ENCODE measurements around the gene IL1RAPL1.

The IL1RAPL1 gene

DNA sequence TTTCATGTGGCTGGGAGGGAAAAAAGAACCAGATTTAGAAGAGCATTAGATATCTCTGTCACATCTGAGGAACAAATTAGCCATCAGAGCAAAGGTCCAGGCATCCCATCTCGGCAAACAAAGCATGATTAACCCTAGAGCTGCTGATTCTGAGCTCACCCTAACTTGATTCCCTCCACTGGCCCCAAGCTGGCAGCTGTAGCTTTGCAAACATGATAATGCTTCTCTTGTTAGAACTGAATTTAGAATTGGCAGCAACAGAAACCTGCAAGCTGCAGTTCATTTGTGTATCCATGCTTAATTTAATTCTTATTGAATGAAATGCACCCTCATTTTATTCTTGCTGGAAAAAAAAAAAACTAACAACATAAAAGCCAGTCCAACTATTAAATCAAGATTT lies 289.2 kb downstream of the IL1RAPL1 start:
- TF ChIP-seq, protein P1, sequence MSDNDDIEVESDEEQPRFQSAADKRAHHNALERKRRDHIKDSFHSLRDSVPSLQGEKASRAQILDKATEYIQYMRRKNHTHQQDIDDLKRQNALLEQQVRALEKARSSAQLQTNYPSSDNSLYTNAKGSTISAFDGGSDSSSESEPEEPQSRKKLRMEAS (IDR thresholded peaks at IDR 0.05; ENCODE audit: low read depth, low read length) = no peak
- TF ChIP-seq MYC (IDR thresholded peaks at IDR 0.05; ENCODE audit: low read depth, low read length) (no peak), POLR2A (IDR thresholded peaks at IDR 0.05; ENCODE audit: extremely low read depth, insufficient read length) (no peak)
- TF ChIP-seq, protein P2, sequence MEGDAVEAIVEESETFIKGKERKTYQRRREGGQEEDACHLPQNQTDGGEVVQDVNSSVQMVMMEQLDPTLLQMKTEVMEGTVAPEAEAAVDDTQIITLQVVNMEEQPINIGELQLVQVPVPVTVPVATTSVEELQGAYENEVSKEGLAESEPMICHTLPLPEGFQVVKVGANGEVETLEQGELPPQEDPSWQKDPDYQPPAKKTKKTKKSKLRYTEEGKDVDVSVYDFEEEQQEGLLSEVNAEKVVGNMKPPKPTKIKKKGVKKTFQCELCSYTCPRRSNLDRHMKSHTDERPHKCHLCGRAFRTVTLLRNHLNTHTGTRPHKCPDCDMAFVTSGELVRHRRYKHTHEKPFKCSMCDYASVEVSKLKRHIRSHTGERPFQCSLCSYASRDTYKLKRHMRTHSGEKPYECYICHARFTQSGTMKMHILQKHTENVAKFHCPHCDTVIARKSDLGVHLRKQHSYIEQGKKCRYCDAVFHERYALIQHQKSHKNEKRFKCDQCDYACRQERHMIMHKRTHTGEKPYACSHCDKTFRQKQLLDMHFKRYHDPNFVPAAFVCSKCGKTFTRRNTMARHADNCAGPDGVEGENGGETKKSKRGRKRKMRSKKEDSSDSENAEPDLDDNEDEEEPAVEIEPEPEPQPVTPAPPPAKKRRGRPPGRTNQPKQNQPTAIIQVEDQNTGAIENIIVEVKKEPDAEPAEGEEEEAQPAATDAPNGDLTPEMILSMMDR (IDR thresholded peaks at IDR 0.05; ENCODE audit: low read depth, low read length) = no peak
- H3K4me3 ChIP-seq (ENCODE audit: low read depth, low read length) = no peak overlapping the region
- no peak for DNase-seq (ENCODE audit: low read depth)

DNA sequence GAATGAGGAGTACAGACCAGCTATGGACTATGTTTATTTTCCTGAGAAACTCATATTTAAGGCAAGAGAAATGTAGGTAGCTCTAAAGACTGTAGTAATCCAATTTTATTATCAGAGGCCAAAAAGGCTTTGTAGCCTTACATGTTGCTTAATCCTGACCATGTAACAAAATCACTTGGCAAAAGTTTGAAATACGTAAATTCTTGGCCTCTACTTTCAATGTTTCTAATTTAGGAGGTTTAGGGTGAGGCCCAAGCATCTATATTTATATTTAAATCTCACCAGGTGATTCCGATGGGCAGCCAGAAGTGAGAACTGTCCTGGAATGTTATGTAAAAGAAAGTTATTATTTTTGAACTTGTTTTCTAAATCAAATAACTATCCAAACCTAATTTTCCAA lies 289.7 kb downstream of the IL1RAPL1 start:
- DNase-seq (ENCODE audit: low read depth) = no peak
- TF ChIP-seq MYC (IDR thresholded peaks at IDR 0.05; ENCODE audit: low read depth, low read length) (no peak), POLR2A (IDR thresholded peaks at IDR 0.05; ENCODE audit: extremely low read depth, insufficient read length) (no peak)
- TF ChIP-seq, protein P2 (IDR thresholded peaks at IDR 0.05; ENCODE audit: low read depth, low read length) = no peak
- TF ChIP-seq, protein P1 (IDR thresholded peaks at IDR 0.05; ENCODE audit: low read depth, low read length) = no peak
- H3K4me3 ChIP-seq (ENCODE audit: low read depth, low read length) = no peak overlapping the region

DNA sequence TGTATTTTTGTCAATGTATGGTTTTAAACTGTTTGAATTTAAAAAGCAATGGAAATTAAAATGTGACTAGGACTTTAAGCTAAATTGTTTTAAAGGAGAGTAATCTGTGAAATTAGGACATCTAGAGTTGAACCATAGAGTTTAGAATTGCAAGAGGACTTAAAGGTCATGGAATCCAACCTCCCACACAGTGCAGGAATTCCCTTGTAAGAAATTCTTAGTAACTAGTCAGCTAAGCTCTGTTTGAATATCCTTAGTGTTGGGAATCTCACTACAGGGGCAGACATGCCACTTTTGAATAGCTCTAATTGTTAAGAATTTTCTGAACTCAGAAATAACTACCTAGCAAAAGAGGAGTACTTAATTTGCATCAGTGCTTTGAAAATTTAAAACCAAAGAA lies 292.9 kb downstream of the IL1RAPL1 start:
- no peak for TF ChIP-seq MYC (IDR thresholded peaks at IDR 0.05; ENCODE audit: low read depth, low read length)
- TF ChIP-seq, protein P2 (IDR thresholded peaks at IDR 0.05; ENCODE audit: low read depth, low read length) = no peak
- TF ChIP-seq POLR2A (IDR thresholded peaks at IDR 0.05; ENCODE audit: extremely low read depth, insufficient read length) = no peak
- TF ChIP-seq, protein P1 (IDR thresholded peaks at IDR 0.05; ENCODE audit: low read depth, low read length) = no peak
- no peak overlapping the region for H3K4me3 ChIP-seq (ENCODE audit: low read depth, low read length)

DNA sequence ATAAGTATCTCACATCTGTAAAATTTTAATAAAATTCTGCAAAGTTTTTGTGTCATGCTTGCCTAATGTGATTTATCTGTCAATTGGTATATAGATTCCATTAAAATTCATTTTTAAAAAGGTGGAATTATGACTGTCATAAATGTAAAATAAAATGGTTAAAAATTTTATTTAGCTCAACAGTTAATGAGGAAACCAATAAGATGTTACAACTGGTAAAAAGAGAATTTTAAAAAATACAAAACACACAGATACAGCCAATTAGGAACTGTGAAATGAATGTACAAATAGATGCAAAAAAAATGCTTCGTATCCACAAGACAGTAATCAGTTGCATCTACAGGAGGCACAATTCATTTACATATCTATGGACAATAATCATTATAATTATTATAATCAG lies 297.6 kb downstream of the IL1RAPL1 start:
- H3K4me3 ChIP-seq (ENCODE audit: low read depth, low read length) = no peak overlapping the region
- no peak for DNase-seq (ENCODE audit: low read depth)
- TF ChIP-seq, protein P1 (IDR thresholded peaks at IDR 0.05; ENCODE audit: low read depth, low read length) = no peak
- TF ChIP-seq, protein P2 (IDR thresholded peaks at IDR 0.05; ENCODE audit: low read depth, low read length) = no peak
- TF ChIP-seq MYC (IDR thresholded peaks at IDR 0.05; ENCODE audit: low read depth, low read length) = no peak

More for the DNA sequence above, 292.9 kb downstream of the IL1RAPL1 start:
- DNase-seq (ENCODE audit: low read depth) = no peak

DNA sequence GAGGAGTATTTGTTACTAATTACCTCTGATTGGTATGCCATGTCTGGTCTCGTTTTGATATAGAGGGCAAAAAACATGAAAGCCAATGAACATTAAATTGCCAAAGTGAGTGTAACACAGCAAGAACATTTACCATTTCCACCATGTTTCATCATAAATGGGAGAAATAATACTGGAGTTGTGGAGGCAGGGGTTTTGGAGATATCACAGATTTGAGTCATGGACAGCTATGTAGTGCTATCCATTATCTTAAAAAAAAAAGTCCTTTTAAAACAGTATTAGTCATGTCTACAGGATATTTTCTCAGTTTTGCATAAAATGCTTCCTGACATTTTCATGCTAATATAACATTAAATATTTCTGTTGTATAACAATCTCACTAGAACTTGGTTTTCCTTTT lies 301.2 kb downstream of the IL1RAPL1 start:
- no peak for DNase-seq (ENCODE audit: low read depth)
- TF ChIP-seq, protein P1 (IDR thresholded peaks at IDR 0.05; ENCODE audit: low read depth, low read length) = no peak
- TF ChIP-seq MYC (IDR thresholded peaks at IDR 0.05; ENCODE audit: low read depth, low read length) (no peak), POLR2A (IDR thresholded peaks at IDR 0.05; ENCODE audit: extremely low read depth, insufficient read length) (no peak)
- TF ChIP-seq, protein P2 (IDR thresholded peaks at IDR 0.05; ENCODE audit: low read depth, low read length) = no peak
- H3K4me3 ChIP-seq (ENCODE audit: low read depth, low read length) = no peak overlapping the region

All from NB4 (cell line).